AML-193 (cell line): ENCODE measurements around the gene GDF10.

Experiments
- DNase-seq, 2 experiments: peaks; one replicate each; lab custom pipeline; 2025; lab: John Stamatoyannopoulos, UW

GDF10 gene

DNA sequence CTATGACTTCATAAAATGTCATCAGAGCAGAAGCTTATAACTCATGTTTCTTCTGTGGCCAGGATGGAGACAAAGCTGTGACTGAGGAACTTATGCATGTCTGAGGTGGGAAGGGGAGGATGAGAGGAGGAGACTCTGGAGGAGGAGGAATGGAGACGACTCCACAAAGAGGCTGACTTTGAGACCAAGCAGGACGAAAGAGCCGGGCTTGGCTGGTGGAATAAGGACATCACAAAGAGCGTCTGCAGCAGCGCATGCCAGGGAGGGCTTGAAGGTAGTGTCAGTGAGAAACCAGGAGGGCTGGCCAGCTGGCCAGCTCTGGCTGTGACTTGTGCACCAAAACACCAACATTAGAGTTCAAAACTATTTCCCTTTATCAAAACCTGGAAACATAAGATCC is 16.1 kb downstream of the GDF10 start:
- DNase-seq: no peak

DNA sequence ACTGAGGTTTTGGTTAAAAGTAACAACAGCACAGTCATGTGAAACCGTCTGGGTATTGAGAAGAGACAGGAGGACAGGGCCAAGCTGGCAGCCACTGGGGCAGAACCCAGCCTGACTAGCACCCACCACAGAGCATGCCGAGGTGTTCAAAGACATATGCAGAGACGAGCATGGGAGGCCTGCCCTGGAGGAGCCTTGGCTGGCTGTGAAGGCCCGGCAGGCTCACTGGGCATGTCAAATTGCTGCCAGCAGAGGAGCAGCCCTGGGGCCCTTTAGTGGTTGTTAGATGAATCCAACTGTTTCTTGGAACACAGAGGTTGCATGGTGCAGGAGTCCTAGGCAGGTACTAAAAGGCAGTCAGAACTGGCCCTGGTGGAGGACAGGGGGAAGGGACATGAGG is 17.3 kb downstream of the GDF10 start:
- DNase-seq: no peak

DNA sequence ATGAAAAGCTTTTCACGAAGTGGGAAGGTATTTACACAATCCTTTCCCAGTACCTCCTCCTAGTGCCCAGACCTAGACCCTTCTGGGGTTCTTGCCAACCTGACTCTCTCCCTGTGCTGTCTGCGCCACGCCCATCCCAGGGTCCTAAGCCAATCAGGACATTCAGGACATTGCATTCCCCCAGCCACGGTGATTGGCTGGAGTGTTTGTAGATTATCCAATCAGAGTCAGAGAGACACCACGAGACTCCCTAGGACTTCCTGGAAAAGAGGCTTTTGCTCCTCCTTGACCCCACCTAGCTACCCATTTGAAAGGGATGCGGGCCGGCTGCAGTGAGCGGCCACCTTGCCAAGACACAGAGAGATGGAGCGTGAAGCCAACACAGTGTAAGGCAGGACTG is 18.7 kb downstream of the GDF10 start:
- no peak for DNase-seq

DNA sequence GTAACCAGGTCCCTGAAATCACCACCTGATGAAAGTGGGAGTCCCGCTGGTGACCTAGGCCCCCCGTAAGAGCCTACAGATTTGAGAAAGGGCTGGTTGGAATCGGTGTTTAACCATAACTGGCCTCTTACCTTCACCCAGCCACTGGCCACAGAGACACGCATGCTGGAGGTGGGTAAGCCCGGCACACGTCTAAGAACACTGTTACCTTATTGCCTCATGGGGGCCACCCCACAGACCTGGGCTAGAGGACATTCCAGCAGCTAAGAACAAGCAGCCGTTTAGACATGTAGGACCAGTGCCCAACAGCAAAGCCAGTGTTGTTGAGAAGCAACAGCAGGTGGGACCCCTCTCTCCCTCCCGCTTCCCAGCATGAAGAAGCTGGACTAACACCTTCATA is 19.8 kb downstream of the GDF10 start:
- DNase-seq: no peak

DNA sequence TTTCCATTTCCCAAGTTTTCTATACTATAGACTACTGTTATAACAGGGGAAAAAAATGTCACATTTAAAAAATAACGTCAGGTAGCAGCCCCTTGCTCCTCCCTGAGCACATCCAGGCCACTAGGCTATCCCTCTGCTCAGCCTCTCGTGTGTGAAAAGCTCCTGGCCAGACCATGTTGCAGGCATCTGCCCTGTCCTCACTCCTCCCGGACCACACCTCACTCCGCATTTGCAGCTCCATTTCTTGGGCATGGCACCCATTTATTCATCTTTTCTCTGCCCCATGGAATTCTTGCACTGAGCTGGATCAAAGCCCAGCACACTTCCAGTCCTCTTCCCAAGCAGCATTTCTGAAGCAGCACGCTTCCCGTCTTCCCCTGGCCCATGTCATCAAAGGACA is 20.8 kb downstream of the GDF10 start:
- DNase-seq: no peak

DNA sequence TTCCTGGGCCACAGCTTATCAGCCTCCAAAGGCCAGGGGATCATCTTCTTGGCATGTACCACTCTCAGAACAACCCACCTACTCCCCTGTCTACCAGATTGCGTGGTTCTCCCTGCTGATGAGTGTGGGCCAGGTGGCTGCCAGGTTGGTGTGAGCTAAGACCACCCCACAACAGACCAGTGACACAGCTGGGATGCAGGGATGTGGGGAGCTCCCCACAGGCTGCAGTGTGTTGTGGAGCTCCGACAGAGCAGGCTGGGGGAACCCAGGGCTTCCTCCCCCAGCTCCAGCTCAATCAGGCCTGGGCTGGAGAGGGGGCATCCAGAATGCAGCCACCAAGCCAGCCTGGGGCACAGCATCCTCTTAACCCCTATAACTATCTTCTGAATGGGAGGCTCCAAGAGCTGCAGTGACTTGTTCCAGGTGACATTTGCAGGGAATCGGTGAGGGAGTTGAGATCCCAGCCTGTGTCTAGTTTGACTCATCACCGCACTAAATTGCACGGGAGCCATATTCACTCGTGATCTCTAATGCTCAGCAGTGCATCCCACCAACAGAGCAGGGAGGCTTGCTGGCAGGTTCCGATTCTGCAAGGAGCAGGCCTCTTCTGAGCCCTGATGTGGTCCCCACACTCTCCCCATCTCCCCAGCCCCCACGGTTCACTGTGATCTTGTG is 21.7 kb downstream of the GDF10 start:
- DNase-seq: no peak

DNA sequence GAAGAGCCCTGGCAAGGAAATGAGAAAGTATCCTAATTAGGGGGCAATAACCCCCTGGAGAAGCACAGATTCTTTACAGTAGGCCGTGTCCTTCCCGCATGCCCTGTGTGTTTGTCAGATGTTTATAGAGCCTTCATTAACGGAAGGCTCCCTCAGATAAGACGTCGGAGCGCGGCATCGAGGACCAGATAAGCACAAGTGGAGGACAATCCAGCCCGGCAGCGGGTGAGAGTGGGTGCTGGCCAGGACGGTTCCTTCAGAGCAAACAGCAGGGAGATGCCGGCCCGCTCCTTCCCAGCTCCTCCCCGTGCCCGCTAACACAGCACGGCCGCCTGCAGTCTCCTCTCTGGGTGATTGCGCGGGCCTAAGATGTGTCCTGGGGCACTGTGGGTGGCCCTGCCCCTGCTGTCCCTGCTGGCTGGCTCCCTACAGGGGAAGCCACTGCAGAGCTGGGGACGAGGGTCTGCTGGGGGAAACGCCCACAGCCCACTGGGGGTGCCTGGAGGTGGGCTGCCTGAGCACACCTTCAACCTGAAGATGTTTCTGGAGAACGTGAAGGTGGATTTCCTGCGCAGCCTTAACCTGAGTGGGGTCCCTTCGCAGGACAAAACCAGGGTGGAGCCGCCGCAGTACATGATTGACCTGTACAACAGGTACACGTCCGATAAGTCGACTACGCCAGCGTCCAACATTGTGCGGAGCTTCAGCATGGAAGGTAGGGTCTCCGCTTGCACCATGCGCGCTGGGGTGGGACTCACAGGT is 22.5 kb downstream of the GDF10 start, which contains the start of gene GDF2:
Gene GDF2, plus strand, starts transcription at position 155 of the 762 bp plus-strand sequence. Its CDS starts 215 bp downstream, at position 370.
- no peak for DNase-seq

DNA sequence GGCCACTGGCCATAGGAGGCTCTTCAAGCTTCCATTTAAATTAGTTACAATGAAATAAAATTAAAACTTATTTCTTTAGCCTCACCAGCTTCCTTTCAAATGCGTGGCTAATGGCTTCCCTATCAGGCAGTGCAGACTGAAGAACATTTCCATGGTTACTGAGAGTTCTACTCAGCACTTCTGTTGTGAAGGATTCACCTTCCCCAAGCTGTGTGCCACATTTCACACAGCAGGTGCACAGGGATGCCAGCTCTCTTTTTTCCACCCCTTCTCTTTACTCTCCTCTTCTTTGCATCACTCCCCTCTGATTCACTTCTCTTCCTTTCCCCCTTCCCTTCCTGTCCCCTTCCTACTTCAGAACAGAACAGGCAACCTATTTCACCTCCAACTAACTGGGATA is 23.1 kb downstream of the GDF10 start:
- DNase-seq: no peak

DNA sequence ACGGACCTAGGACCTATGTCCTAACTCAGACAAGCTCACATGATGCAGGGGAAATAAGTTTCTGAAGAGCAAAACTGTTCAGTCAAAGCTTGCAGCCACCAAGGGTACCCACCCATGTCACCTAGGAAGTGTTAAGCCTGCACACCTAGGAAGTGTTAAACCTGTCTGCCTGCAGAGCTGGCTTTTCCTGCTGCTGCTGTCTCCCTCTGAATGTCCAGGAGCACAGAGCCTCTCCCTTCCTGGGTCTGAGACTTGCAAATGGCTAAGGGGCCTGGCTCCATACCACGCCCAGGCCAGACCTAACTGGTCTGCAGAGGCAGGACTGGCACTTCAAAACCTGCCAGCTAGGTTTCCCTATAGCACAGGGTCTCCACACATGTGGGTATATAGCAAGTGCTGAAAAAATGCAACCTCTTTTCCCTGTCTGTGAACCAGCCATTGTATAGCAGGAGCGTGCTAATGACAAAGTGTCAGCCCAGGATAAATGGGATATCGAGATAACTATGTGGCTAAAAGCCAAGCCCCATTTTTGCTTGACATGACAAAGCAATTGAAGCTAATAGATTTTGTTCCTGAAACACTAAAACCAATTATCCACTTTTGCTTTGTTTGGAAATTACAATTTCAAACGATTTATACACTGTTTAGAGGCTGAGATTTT is 23.8 kb downstream of the GDF10 start:
- no peak for DNase-seq

DNA sequence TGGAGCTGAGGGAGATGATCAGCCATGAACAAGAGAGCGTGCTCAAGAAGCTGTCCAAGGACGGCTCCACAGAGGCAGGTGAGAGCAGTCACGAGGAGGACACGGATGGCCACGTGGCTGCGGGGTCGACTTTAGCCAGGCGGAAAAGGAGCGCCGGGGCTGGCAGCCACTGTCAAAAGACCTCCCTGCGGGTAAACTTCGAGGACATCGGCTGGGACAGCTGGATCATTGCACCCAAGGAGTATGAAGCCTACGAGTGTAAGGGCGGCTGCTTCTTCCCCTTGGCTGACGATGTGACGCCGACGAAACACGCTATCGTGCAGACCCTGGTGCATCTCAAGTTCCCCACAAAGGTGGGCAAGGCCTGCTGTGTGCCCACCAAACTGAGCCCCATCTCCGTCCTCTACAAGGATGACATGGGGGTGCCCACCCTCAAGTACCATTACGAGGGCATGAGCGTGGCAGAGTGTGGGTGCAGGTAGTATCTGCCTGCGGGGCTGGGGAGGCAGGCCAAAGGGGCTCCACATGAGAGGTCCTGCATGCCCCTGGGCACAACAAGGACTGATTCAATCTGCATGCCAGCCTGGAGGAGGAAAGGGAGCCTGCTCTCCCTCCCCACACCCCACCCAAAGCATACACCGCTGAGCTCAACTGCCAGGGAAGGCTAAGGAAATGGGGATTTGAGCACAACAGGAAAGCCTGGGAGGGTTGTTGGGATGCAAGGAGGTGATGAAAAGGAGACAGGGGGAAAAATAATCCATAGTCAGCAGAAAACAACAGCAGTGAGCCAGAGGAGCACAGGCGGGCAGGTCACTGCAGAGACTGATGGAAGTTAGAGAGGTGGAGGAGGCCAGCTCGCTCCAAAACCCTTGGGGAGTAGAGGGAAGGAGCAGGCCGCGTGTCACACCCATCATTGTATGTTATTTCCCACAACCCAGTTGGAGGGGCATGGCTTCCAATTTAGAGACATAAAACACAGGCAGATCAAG is 25.6 kb downstream of the GDF10 start:
- no peak for DNase-seq

DNA sequence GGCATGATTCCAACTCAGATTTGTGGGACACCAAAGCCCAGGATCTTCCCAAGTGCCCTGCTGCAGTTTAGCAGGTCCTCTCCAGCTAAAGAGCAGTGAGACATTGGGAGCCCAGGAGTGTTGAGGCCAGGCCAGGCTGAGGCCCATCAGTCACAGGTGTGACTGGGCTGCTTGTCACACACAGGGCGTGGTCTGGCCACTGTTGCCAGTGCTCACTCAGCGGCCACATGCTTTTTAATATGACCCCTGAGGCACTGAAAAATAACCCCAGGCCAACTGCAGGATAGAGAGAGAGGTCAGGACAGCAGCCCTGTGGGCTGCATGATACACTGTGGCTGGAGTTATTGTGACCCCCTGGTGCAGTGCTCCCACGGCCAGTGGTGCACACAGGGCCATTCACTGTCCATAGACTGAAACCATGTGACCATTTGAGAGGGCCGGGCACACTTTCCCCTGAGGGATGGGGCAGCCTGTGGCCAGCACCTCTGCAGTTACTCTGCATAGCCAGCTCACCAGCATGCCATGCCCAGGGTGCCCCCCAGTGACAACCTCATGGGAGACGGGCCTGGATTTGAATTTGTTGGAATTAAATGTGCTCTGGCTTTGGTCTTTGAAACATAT is 26.4 kb downstream of the GDF10 start:
- DNase-seq: no peak

DNA sequence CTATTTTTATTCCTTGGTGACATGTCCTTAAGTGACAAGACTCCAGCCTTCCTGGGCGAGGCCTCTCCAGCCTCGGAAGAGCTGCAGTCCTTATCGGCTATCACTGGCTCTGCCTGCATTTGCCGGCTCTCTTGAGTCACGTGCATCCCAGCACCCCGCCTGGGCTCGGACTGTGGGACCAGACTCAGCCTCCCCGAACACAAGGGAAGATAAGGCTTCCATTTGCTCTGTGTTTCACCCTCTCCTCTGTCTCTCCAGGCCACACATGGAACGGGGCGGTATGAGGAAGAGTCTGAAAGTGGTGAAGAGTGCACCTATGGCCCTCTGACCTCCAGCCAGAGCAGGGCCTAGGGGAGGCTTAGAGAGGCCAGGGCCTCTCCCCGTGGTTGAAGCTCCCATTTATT is 26.9 kb downstream of the GDF10 start:
- no peak for DNase-seq

DNA sequence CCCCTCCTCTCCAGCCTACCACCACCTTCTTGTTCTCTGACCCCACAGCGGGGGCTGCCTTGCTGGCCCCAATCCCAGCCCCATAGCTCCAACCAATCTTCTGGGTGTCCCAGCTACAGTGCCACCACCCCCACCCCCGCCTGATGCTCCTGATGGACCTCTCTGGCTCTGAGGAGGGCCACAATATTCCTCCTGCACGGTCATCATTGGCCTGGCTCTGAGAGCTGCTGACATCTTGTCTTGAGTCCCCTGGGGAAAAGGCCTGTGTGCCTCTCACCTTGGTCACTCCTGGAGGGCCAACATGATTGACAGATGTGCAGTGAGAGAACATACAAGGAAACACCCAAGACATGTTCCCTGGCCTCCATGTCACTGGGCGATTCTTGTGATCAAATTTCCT is 29.9 kb downstream of the GDF10 start:
- DNase-seq: no peak

DNA sequence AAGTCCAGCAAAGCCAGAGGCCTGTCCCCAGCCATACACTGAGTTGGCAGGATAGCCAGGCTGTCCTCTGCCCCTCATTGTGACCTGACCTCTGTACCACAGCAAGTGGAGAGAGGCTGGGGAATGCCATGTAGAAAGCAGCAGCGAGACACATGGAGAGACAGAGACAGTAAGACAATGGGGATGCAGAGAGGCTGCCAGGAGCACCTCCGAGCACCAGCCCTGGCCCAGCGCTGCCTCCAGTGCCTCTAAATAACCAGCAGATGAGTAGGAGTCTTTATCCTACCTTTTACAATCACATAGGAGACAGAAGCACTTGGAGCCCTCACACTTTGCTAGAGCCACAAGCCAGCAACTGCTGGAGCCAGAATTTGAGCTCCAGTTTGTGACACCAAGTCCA is 30.4 kb downstream of the GDF10 start:
- no peak for DNase-seq

DNA sequence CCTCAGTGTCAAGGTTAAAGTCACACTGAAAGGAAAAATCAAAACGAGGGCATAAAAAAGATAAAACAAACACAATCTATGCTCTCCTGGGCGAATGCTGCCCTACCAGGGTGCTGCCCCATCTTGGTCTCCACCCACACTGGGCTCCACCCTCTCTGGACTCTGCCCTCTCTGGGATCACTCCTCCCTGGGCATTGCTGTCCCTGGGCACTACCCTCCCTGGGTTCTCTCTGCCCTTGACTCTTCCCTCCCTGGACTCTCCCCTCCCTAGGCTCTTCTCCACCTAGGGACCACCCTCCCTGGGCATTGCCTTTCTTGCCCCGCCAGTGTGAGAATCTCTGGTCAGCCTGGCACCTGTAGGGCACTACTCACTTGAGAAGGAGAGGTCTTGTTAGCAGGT is 30.8 kb downstream of the GDF10 start:
- no peak for DNase-seq

DNA sequence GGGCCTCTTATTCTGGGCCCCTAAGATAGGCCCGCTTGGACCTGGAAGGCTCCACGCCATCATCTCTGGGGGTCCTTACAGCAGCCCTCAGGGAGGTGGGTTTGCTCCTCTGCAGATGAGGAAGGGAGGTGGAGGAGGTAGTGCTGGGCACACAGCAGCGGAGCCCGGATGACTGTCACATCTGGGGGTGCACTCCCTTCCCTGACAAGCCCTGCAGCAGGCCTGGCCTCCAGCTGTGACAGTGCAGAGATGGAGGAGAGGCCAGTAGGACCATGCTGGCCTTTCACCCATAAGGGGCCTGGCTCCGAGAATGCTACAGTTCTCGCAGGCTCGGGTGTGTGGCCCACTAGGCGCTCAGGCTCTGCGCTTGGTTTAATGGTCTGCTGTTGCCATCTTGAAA is 31.5 kb downstream of the GDF10 start:
- DNase-seq: no peak

DNA sequence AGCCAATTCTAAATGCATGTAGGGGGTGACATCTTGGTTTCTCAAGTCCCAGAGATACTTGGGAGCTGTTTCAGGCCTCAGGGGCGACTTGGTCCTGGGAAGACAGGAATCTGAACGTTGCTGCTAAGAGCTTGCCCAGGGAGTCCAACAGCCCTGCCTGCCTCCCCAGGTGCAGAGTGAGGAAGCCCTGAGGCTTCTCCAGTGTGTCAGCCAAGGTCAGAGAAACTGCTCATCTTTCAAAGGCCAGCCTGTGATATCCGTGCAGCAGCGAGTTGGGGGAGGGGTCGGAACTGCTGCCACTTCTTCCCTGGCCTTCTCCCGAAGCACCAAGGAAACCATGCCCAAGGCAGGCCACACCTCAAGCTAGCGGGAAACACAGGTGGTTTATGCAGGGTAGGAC is 32.0 kb downstream of the GDF10 start:
- no peak for DNase-seq

DNA sequence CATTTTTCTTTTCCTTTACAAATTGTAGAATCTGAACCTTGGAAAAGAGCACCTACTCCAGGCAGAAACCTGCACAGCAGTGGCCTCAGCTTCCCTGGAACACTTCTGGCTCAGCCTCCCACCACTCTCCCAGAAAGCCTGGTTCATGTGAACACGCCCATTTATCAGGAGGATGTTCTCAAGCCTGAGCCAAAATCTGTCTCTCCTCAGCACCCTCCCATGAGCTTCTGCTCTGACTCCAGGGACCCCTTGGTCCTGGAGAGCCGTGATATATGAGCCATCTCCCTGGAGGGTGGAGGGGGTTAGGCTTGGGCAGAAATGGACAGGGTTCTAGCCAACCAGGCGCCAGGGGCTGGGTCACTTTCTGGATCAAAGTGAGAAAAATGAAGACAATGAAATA is 32.4 kb downstream of the GDF10 start:
- no peak for DNase-seq

DNA sequence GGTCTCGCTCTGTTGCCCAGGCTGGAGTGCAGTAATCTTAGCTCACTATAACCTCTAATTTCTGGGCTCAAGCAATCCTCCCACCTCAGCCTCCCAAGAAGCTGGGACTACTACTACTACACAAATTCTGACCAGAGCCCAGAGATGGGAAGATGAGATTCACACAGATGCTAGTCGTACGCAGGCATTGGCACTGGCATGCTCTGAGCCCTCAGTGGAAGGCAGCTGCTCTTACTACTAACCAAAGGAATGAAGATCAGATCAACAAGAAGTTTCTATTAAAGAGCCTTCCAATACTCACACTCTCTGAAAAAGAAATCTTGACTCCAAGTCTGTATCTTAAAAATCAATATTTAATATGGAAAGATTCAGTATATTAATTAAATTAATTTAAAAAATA is 32.9 kb downstream of the GDF10 start:
- no peak for DNase-seq

DNA sequence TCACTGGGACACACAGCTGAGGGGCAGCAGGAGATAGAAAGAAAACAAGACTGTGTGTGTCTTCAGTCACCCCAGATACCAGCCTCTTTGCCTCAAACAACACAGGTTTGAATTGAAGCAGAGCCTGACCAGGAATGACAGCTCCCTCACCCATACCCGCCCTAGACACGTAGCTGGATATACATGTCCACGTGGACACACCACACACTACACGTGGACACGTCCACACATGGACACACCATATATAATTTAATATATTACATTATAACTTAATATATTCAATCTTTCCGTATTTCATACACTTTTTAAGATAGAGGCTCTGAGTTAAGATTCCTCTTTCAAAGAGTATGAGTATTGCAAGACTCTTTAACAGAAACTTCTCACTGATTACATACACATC is 33.5 kb downstream of the GDF10 start:
- DNase-seq: no peak

DNA sequence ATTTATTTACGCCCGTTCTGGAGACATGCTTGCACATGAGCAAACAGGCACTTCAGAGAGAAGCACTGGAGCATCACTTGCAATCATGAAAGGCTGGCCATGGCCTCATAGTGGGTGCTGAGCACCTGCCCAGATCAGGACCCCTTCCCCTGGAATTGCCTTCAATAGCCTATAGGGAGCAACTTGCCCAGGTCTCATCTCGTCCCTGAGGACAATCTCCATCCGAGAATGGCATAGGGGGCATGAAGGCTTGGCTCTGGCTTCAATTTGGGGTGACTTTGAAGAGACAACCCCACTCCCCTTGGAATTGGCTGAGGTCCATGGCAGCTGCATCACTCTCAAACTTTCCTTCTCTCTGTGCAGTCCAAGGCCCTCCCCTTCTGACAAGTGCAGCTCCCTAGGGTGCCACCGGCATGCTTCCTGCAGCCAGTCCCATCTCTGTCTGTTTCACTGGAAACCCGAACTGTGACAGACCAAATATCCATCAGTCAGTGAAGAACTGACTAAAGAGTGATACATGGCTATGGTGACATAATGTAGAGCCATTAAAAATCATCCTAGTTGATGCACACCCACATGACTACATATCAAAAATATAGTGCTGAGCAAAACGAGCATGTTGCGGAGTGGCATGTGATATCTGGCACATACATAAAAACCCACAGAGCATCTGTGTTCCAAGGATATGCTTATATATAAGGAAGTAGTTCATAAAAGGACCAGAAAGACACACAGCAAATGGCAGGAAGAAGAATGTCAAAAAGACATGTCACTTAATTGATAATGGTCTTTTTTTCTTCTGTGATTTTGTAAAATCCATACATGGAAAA is 34.7 kb downstream of the GDF10 start:
- DNase-seq: no peak
